ENCODE measurements around the gene KIAA1217. TPM values are rescaled to one million over a fixed set of nuclear protein-coding genes. Genes with fewer than 3 reads are reported as not detected.

Gene KIAA1217
- polyA plus RNA-seq, 3 donors, result not detected

DNA sequence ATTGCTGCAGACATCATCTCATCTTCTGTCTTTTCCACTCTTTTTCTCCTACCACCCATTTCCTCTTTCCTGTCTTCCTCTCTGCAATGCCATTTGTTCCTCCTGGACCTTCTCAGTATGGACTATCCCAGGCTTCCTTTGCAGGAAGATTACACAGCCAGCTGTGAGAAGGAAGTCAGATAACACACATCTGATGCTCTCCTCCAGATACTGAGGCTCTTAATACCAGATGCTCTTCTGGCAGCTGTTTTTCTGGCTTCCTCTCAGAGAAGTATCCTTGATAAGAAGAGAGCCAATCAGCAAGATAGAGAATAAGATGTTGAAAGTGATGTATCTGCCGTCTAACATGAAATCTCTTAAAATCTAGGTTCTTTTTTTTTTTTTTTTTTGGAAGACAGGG lies 14.4 kb downstream of the KIAA1217 start:
- peaks cover 0 to 8% (median 3%) of the 10 kb centered on the region in 7 donors for H3K9me3 Mint-ChIP-seq
- no peak overlapping the region for H2AFZ ChIP-seq (ENCODE audit: insufficient read depth, low read depth, low read length, poor library complexity, severe bottlenecking)
- no peaks in the 10 kb centered on the region for H4K20me1 ChIP-seq (ENCODE audit: insufficient read depth, low read length)
- H3K4me2 ChIP-seq (replicated peaks; ENCODE audit: extremely low read depth, low read length, poor library complexity, severe bottlenecking), result no peak overlapping the region
- H3K36me3 ChIP-seq (replicated peaks in 1 of 2; ENCODE audit: control insufficient read depth in 1 of 2, insufficient read depth in 2 of 2, low read length in 2 of 2), result no peaks in the 10 kb centered on the region
- peaks cover 0 to 7% (median 1%) of the 10 kb centered on the region in 3 donors for H3K27me3 Mint-ChIP-seq (ENCODE audit: low read depth in 3 of 3)
- H3K27ac Mint-ChIP-seq, result no peak overlapping the region
- H3K27ac ChIP-seq (ENCODE audit: low read depth in 1 of 2, low read length in 2 of 2), result no peak overlapping the region
- H3K9me3 ChIP-seq (replicated peaks in 1 of 2; ENCODE audit: control insufficient read depth in 1 of 2, insufficient read depth in 1 of 2, low read length in 2 of 2), result no peaks in the 10 kb centered on the region
- H3K27me3 ChIP-seq (ENCODE audit: control insufficient read depth in 2 of 2, insufficient read depth in 2 of 2, low read length in 2 of 2), result no peaks in the 10 kb centered on the region
- DNase-seq, result no peak
- no CpG with 5 or more reads among the region's 1 CpG for WGBS (ENCODE audit: insufficient coverage)
- H3K4me3 Mint-ChIP-seq, result no peak overlapping the region
- no peaks in the 10 kb centered on the region for H3K4me1 Mint-ChIP-seq
- H3K79me2 ChIP-seq (ENCODE audit: insufficient read depth, low read length), result no peaks in the 10 kb centered on the region
- TF ChIP-seq CTCF (IDR thresholded peaks at IDR 0.05), result no peak
- H3K4me1 ChIP-seq (ENCODE audit: control insufficient read depth in 1 of 2, insufficient read depth in 2 of 2, low read length in 2 of 2), result no peaks in the 10 kb centered on the region
- no peak overlapping the region for H3K4me3 ChIP-seq (replicated peaks in 1 of 3; ENCODE audit: low read depth in 2 of 3, low read length in 3 of 3)
- no peaks in the 10 kb centered on the region for H3K36me3 Mint-ChIP-seq
- intact Hi-C loops (cut with micrococcal nuclease), result no loop called here
- no peak overlapping the region for H3K9ac ChIP-seq (ENCODE audit: insufficient read depth, low read length, poor library complexity, severe bottlenecking)

DNA sequence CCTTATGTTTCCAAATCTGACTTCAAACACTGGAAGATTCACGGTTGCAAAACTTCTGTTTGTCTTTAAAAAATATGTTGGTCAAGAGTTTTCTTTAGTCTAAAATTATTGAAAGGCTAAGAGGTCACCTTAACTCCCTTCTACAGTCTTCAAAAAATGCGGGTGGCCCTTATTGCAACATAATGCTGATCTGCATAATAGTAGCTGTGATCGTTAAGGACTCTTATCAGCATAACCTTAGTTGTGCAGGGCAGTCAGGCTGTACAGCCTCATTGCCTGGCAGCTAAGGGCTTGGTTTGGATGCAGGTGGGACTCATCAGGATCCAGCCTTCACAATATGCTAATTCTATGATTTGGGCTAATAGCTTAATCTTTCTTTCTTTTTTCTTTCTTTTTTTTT lies 15.0 kb downstream of the KIAA1217 start:
- no peaks in the 10 kb centered on the region for H3K9me3 ChIP-seq (replicated peaks in 1 of 2; ENCODE audit: control insufficient read depth in 1 of 2, insufficient read depth in 1 of 2, low read length in 2 of 2)
- Mint-ChIP-seq H3K4me1 (no peaks in the 10 kb centered on the region), H3K9me3 (peaks cover 0 to 8% (median 3%) of the 10 kb centered on the region in 7 donors), H3K27ac (no peak overlapping the region), H3K4me3 (no peak overlapping the region), H3K27me3 (ENCODE audit: low read depth in 3 of 3) (peaks cover 0 to 7% (median 1%) of the 10 kb centered on the region in 3 donors), H3K36me3 (no peaks in the 10 kb centered on the region)
- WGBS (ENCODE audit: insufficient coverage), result 100% methylated on average over 1 of the region's 3 CpGs
- no peaks in the 10 kb centered on the region for H3K27me3 ChIP-seq (ENCODE audit: control insufficient read depth in 2 of 2, insufficient read depth in 2 of 2, low read length in 2 of 2)
- H3K36me3 ChIP-seq (replicated peaks in 1 of 2; ENCODE audit: control insufficient read depth in 1 of 2, insufficient read depth in 2 of 2, low read length in 2 of 2), result no peaks in the 10 kb centered on the region
- H3K4me3 ChIP-seq (replicated peaks in 1 of 3; ENCODE audit: low read depth in 2 of 3, low read length in 3 of 3), result no peak overlapping the region
- no peak overlapping the region for H3K4me2 ChIP-seq (replicated peaks; ENCODE audit: extremely low read depth, low read length, poor library complexity, severe bottlenecking)
- no peaks in the 10 kb centered on the region for H4K20me1 ChIP-seq (ENCODE audit: insufficient read depth, low read length)
- intact Hi-C loops (cut with micrococcal nuclease), result no loop called here
- no peak for DNase-seq
- H3K9ac ChIP-seq (ENCODE audit: insufficient read depth, low read length, poor library complexity, severe bottlenecking), result no peak overlapping the region
- H3K27ac ChIP-seq (ENCODE audit: low read depth in 1 of 2, low read length in 2 of 2), result no peak overlapping the region
- no peaks in the 10 kb centered on the region for H3K4me1 ChIP-seq (ENCODE audit: control insufficient read depth in 1 of 2, insufficient read depth in 2 of 2, low read length in 2 of 2)
- no peaks in the 10 kb centered on the region for H3K79me2 ChIP-seq (ENCODE audit: insufficient read depth, low read length)
- H2AFZ ChIP-seq (ENCODE audit: insufficient read depth, low read depth, low read length, poor library complexity, severe bottlenecking), result no peak overlapping the region
- no peak for TF ChIP-seq CTCF (IDR thresholded peaks at IDR 0.05)
